HepG2 (cell line): Measurements from ENCODE around the gene ZBTB43. TPM values are rescaled to one million over a fixed set of nuclear protein-coding genes. Genes with fewer than 3 reads are reported as not detected.
A peak's percentile ranks its signal among the peaks of the same experiment; 100 is the strongest.

Experiments
- ETV5 ChIP-seq: IDR thresholded peaks from 2 replicates; pipeline ENCODE4 v1.6.1; 2018; ENCODE audit warnings: missing biosample characterization, missing genetic modification reagents, inconsistent platforms, borderline replicate concordance
- GATAD1 ChIP-seq: IDR thresholded peaks from 2 replicates; pipeline ENCODE4 v1.6.1; 2016; ENCODE audit warnings: missing genetic modification reagents, missing compliant biosample characterization
- HES4 ChIP-seq: sonication (generic); formaldehyde crosslinking; IDR thresholded peaks from 2 replicates; pipeline ENCODE4 v1.9.0; 2021; ENCODE audit warnings: mild to moderate bottlenecking, missing genetic modification reagents, borderline replicate concordance
- MIXL1 ChIP-seq: IDR thresholded peaks from 2 replicates; pipeline ENCODE4 v1.6.1; 2016
- NBN ChIP-seq: fragments of 450-650 bp; conservative IDR thresholded peaks from 2 replicates; pipeline ENCODE4 v1.6.1; 2017
- NFATC3 ChIP-seq: sonication (generic); formaldehyde crosslinking; IDR thresholded peaks from 2 replicates; pipeline ENCODE4 v1.5.1; 2020; ENCODE audit warnings: mild to moderate bottlenecking, missing genetic modification reagents
- NFKB2 ChIP-seq: sonication (generic); formaldehyde crosslinking; IDR thresholded peaks from 2 replicates; pipeline ENCODE4 v1.4.0; 2020; ENCODE audit warnings: missing genetic modification reagents, borderline replicate concordance
- RELA ChIP-seq: sonication (generic); formaldehyde crosslinking; IDR thresholded peaks from 2 replicates; pipeline ENCODE4 v1.4.0; 2020; ENCODE audit warnings: missing genetic modification reagents
- SOX6 ChIP-seq, 2 experiments: fragments of 450-650 bp in 1 of 2; sonication (generic) in 1 of 2; formaldehyde crosslinking in 1 of 2; IDR thresholded peaks; 2 replicates each; pipeline versions ENCODE4 v1.4.0 to v1.6.1; 2017 to 2020; ENCODE audit warnings: antibody characterized with exemption in 1 of 2, mild to moderate bottlenecking in 1 of 2, missing genetic modification reagents in 1 of 2
- SP4 ChIP-seq: sonication (generic); formaldehyde crosslinking; IDR thresholded peaks from 2 replicates; pipeline ENCODE4 v1.8.1; 2023; ENCODE audit warnings: mild to moderate bottlenecking, missing genetic modification reagents
- ZBTB7B ChIP-seq: sonication (generic); formaldehyde crosslinking; IDR thresholded peaks from 2 replicates; pipeline ENCODE4 v1.4.0; 2020; ENCODE audit warnings: missing genetic modification reagents
- ZEB1 ChIP-seq: IDR thresholded peaks from 2 replicates; pipeline ENCODE4 v1.6.1; 2012; ENCODE audit warnings: mild to moderate bottlenecking, low read depth, inconsistent platforms; ENCODE audit not compliant: insufficient replicate concordance
- ZNF234 ChIP-seq: sonication (generic); formaldehyde crosslinking; conservative IDR thresholded peaks from 2 replicates; pipeline ENCODE4 v1.5.1; 2020; ENCODE audit warnings: mild to moderate bottlenecking, missing genetic modification reagents
- ZNF501 ChIP-seq: sonication (generic); formaldehyde crosslinking; IDR thresholded peaks from 2 replicates; pipeline ENCODE4 v1.5.1; 2020; ENCODE audit warnings: mild to moderate bottlenecking, moderate library complexity, missing genetic modification reagents
- polyA plus RNA-seq, 8 experiments: library from polyadenylated mRNA; depleted of rRNA in 3 of 8; stranded (reverse) in 7 of 8; unstranded in 1 of 8; fragments of >200 nt; fragmentation: Illumina TruSeq in 4 of 8; extraction: Trizol in 4 of 8; gene quantifications; 2 replicates each; pipeline versions ENCODE4 v1.2.1 to v1.2.3, GENCODE V29; 2011 to 2016; ENCODE audit warnings: low read depth in 4 of 8, missing spikeins in 1 of 8, mixed read lengths in 1 of 8; ENCODE audit not compliant: insufficient read depth in 1 of 8
- total RNA-seq, 5 experiments: library from RNA; depleted of rRNA; stranded (reverse); fragments of >200 nt; fragmentation: Illumina TruSeq; extraction: Trizol; gene quantifications; 2 replicates each; pipeline ENCODE4 v1.2.3, GENCODE V29; 2016; ENCODE audit warnings: low read depth in 1 of 5
- TF ChIP-seq, protein P1 (sequence below): sonication (generic); formaldehyde crosslinking; IDR thresholded peaks from 2 replicates; pipeline ENCODE4 v1.4.0; 2020; ENCODE audit warnings: missing genetic modification reagents, borderline replicate concordance
- TF ChIP-seq, protein P2 (sequence below): sonication (generic); formaldehyde crosslinking; conservative IDR thresholded peaks from 2 replicates; pipeline ENCODE4 v1.4.0; 2020; ENCODE audit warnings: missing genetic modification reagents
- TF ChIP-seq, protein P3 (sequence below): IDR thresholded peaks from 2 replicates; pipeline ENCODE4 v1.6.1; 2016; ENCODE audit warnings: mild to moderate bottlenecking, missing biosample characterization, missing genetic modification reagents

ZBTB43 gene
- total and polyA plus RNA-seq, 2 of the 13 experiments (the other 11 are each of a cell fraction or from before 2014, with no cell fraction given) = 7.1 to 31.4 TPM

DNA sequence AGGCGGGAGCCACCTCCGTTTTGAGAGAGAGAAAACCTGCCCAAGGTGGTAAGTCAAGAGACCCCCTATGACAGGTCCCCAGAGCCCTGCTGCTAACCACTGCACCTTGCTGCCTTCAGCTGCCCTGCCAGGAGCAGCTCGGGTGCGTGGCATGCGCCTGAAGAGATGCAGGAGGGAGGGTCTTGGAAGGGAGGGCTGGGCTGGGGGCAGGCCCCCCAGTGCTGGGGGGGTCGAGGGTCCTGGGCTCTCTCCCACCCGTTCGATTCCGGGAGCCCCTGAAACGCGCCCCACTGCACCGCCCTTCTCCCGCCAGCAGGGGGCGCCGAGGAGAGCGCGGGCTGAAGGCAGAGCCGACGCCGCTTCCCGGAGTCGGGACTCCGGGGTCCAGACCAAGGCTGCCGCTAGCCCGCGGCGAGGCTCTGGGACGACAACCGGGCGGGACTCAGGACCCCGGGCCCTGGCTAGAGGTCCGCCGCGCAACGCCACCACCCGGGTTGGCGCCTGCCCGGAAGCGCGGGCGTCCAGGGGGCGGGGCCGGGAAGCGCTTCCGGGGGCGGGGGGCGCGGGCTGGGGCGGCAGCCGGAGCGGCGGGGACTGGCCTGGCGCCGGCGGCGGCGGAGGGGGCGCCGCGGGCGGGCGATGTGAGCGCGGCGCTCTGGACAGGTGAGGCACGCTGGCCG lies 55.4 kb downstream of the ZBTB43 start, which contains the start of gene ZBTB34 (continued):
- TF ChIP-seq ETV5 (peak; percentile 69), NFKB2 (CRISPR knock-in tag) (peak; percentile 55; the same call in 1 of the 2 replicates), RELA (CRISPR knock-in tag) (0 out of 2 replicates have a peak, but pooled peaks have one; percentile 37), SOX6 (IDR thresholded peaks at IDR 0.05) (no peak), SOX6 (CRISPR knock-in tag; IDR thresholded peaks at IDR 0.05) (peak; percentile 48; the same call in 1 of the 2 replicates), HES4 (CRISPR knock-in tag) (peak; percentile 33; the same call in 1 of the 2 replicates), MIXL1 (no peak), ZNF234 (CRISPR knock-in tag) (no peak), ZNF501 (CRISPR knock-in tag) (no peak), GATAD1 (peak; percentile 27; the same call in 1 of the 2 replicates), NBN (no peak), ZEB1 (peak; percentile 41), NFATC3 (CRISPR knock-in tag) (peak; percentile 51; the same call in 1 of the 2 replicates), SP4 (CRISPR knock-in tag) (no peak; the same call in 1 of the 2 replicates), ZBTB7B (CRISPR knock-in tag) (peak; percentile 98)
- TF ChIP-seq, protein P1, sequence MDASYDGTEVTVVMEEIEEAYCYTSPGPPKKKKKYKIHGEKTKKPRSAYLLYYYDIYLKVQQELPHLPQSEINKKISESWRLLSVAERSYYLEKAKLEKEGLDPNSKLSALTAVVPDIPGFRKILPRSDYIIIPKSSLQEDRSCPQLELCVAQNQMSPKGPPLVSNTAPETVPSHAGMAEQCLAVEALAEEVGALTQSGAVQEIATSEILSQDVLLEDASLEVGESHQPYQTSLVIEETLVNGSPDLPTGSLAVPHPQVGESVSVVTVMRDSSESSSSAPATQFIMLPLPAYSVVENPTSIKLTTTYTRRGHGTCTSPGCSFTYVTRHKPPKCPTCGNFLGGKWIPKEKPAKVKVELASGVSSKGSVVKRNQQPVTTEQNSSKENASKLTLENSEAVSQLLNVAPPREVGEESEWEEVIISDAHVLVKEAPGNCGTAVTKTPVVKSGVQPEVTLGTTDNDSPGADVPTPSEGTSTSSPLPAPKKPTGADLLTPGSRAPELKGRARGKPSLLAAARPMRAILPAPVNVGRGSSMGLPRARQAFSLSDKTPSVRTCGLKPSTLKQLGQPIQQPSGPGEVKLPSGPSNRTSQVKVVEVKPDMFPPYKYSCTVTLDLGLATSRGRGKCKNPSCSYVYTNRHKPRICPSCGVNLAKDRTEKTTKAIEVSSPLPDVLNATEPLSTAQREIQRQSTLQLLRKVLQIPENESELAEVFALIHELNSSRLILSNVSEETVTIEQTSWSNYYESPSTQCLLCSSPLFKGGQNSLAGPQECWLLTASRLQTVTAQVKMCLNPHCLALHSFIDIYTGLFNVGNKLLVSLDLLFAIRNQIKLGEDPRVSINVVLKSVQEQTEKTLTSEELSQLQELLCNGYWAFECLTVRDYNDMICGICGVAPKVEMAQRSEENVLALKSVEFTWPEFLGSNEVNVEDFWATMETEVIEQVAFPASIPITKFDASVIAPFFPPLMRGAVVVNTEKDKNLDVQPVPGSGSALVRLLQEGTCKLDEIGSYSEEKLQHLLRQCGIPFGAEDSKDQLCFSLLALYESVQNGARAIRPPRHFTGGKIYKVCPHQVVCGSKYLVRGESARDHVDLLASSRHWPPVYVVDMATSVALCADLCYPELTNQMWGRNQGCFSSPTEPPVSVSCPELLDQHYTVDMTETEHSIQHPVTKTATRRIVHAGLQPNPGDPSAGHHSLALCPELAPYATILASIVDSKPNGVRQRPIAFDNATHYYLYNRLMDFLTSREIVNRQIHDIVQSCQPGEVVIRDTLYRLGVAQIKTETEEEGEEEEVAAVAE (CRISPR knock-in tag) = 0 out of 2 replicates have a peak, but pooled peaks have one; percentile 23
- TF ChIP-seq, protein P2, sequence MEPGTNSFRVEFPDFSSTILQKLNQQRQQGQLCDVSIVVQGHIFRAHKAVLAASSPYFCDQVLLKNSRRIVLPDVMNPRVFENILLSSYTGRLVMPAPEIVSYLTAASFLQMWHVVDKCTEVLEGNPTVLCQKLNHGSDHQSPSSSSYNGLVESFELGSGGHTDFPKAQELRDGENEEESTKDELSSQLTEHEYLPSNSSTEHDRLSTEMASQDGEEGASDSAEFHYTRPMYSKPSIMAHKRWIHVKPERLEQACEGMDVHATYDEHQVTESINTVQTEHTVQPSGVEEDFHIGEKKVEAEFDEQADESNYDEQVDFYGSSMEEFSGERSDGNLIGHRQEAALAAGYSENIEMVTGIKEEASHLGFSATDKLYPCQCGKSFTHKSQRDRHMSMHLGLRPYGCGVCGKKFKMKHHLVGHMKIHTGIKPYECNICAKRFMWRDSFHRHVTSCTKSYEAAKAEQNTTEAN = 0 out of 2 replicates have a peak, but pooled peaks have one; percentile 27
- TF ChIP-seq, protein P3, sequence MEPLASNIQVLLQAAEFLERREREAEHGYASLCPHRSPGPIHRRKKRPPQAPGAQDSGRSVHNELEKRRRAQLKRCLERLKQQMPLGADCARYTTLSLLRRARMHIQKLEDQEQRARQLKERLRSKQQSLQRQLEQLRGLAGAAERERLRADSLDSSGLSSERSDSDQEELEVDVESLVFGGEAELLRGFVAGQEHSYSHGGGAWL (CRISPR knock-in tag) = peak; percentile 49; the same call in 1 of the 2 replicates
